GM23338 (cell line): ENCODE results near the gene ARL4D. TPM values are rescaled to one million over a fixed set of nuclear protein-coding genes. Genes with fewer than 3 reads are reported as not detected.

Experiments
- ATAC-seq: fragments of 200-7000 bp; cut with Tn5 transposase; 3 replicates; pipeline ENCODE4 v1.9.1; 2020
- DNase-seq: peaks from one replicate; pipeline ENCODE4 v3.0.0-alpha.2; 2015; ENCODE audit warnings: low spot score
- H2AFZ ChIP-seq: fragments of 200-600 bp; sonication (generic); 2 replicates; pipeline ENCODE4 v1.8.0; 2016; ENCODE audit warnings: antibody characterized with exemption, mild to moderate bottlenecking, moderate library complexity
- H3F3A ChIP-seq: fragments of 200-600 bp; sonication (generic); replicated peaks from 2 replicates; pipeline ENCODE4 v1.8.0; 2017; ENCODE audit warnings: antibody characterized with exemption, mixed run types, low read depth
- H3K27ac ChIP-seq: fragments of 200-600 bp; sonication (generic); 2 replicates; pipeline ENCODE4 v1.6.1; 2016; ENCODE audit warnings: low read depth
- H3K27me3 ChIP-seq: fragments of 200-600 bp; sonication (generic); 2 replicates; pipeline ENCODE4 v1.8.0; 2016; ENCODE audit warnings: mild to moderate bottlenecking, mixed run types, moderate library complexity; ENCODE audit not compliant: insufficient read depth
- H3K36me3 ChIP-seq: fragments of 200-600 bp; sonication (generic); 2 replicates; pipeline ENCODE4 v1.8.0; 2016; ENCODE audit warnings: mild to moderate bottlenecking; ENCODE audit not compliant: insufficient read depth
- H3K4me1 ChIP-seq: fragments of 200-600 bp; sonication (generic); 2 replicates; pipeline ENCODE4 v1.8.0; 2016; ENCODE audit warnings: mild to moderate bottlenecking, moderate library complexity; ENCODE audit not compliant: insufficient read depth
- H3K4me2 ChIP-seq: fragments of 200-600 bp; sonication (generic); 2 replicates; pipeline ENCODE4 v1.7.1; 2017; ENCODE audit warnings: mixed run types
- H3K4me3 ChIP-seq: fragments of 200-600 bp; sonication (generic); 2 replicates; pipeline ENCODE4 v1.6.1; 2016; ENCODE audit warnings: mixed run types
- H3K79me2 ChIP-seq: fragments of 200-600 bp; sonication (generic); replicated peaks from 2 replicates; pipeline ENCODE4 v1.8.0; 2017; ENCODE audit warnings: mild to moderate bottlenecking; ENCODE audit not compliant: insufficient read depth
- H3K9me2 ChIP-seq: fragments of 200-600 bp; sonication (generic); 2 replicates; pipeline ENCODE4 v1.8.0; 2017; ENCODE audit not compliant: insufficient read depth
- H4K20me1 ChIP-seq: fragments of 200-600 bp; sonication (generic); replicated peaks from 2 replicates; pipeline ENCODE4 v1.8.0; 2017; ENCODE audit warnings: mild to moderate bottlenecking; ENCODE audit not compliant: insufficient read depth
- H3K27ac Mint-ChIP-seq: 2 replicates; pipeline ENCODE4 v1.8.0; 2020; ENCODE audit warnings: inconsistent platforms, mild to moderate bottlenecking, moderate library complexity, mixed read lengths
- H3K27me3 Mint-ChIP-seq: 3 replicates; pipeline ENCODE4 v1.8.0; 2022; ENCODE audit warnings: low read depth, mild to moderate bottlenecking, moderate library complexity, mixed read lengths, inconsistent platforms; ENCODE audit not compliant: insufficient read depth, poor library complexity
- H3K36me3 Mint-ChIP-seq: 3 replicates; pipeline ENCODE4 v1.8.0; 2021; ENCODE audit warnings: low read depth, mild to moderate bottlenecking, inconsistent platforms, moderate library complexity, mixed read lengths
- H3K4me1 Mint-ChIP-seq: 3 replicates; pipeline ENCODE4 v1.8.0; 2020; ENCODE audit warnings: mild to moderate bottlenecking, inconsistent platforms, mixed read lengths
- H3K4me3 Mint-ChIP-seq: 3 replicates; pipeline ENCODE4 v1.8.0; 2021; ENCODE audit warnings: moderate library complexity, mild to moderate bottlenecking, inconsistent platforms, mixed read lengths
- H3K9me3 Mint-ChIP-seq: 3 replicates; pipeline ENCODE4 v1.8.0; 2020; ENCODE audit warnings: moderate library complexity, mild to moderate bottlenecking, inconsistent platforms, mixed read lengths
- CREB1 ChIP-seq: fragments of 250-450 bp; sonication (Bioruptor Pico); IDR thresholded peaks from 2 replicates; pipeline ENCODE4 v1.5.0; 2020; ENCODE audit warnings: low read depth, mild to moderate bottlenecking, moderate library complexity
- ETS1 ChIP-seq: IDR thresholded peaks from 2 replicates; pipeline ENCODE4 v1.6.1; 2016; ENCODE audit warnings: antibody characterized with exemption
- EZH2 ChIP-seq: fragments of 200-600 bp; sonication (generic); IDR thresholded peaks from one replicate; pipeline ENCODE4 v1.8.0; 2017; ENCODE audit warnings: antibody characterized with exemption, mild to moderate bottlenecking, low read depth; ENCODE audit not compliant: unreplicated experiment
- EZH2phosphoT487 ChIP-seq: fragments of 200-600 bp; sonication (generic); IDR thresholded peaks from one replicate; pipeline ENCODE4 v1.8.1; 2018; ENCODE audit warnings: antibody characterized with exemption; ENCODE audit not compliant: unreplicated experiment
- JUNB ChIP-seq: IDR thresholded peaks from one replicate; pipeline ENCODE4 v1.6.1; 2016; ENCODE audit warnings: antibody characterized with exemption; ENCODE audit not compliant: unreplicated experiment
- NANOG ChIP-seq: IDR thresholded peaks from 2 replicates; pipeline ENCODE4 v1.6.1; 2016; ENCODE audit warnings: antibody characterized with exemption, borderline replicate concordance
- POLR2AphosphoS5 ChIP-seq: IDR thresholded peaks from 2 replicates; pipeline ENCODE4 v1.6.1; 2016; ENCODE audit warnings: antibody characterized with exemption, low read depth
- REST ChIP-seq: IDR thresholded peaks from one replicate; pipeline ENCODE4 v1.6.1; 2018; ENCODE audit warnings: antibody characterized with exemption; ENCODE audit not compliant: unreplicated experiment
- ZNF114 ChIP-seq: fragments of 250-450 bp; sonication (Bioruptor Pico); IDR thresholded peaks from 2 replicates; pipeline ENCODE4 v1.5.0; 2020; ENCODE audit warnings: mild to moderate bottlenecking, moderate library complexity
- ZNF331 ChIP-seq: fragments of 250-450 bp; sonication (Bioruptor Pico); IDR thresholded peaks from 2 replicates; pipeline ENCODE4 v1.5.0; 2020; ENCODE audit warnings: low read depth, mild to moderate bottlenecking, moderate library complexity
- polyA plus RNA-seq: library from polyadenylated mRNA; unstranded; fragments of >200 nt; fragmentation: Nextera tagmentation; extraction: Ambion mirVana; gene quantifications from 2 replicates; pipeline ENCODE4 v1.2.1, GENCODE V29; 2016
- total RNA-seq: library from RNA; depleted of rRNA; stranded (reverse); fragments of >200 nt; shearing (Covaris generic); gene quantifications from 2 replicates; pipeline ENCODE4 v1.2.3, GENCODE V29; 2014
- TF ChIP-seq, protein P1 (sequence below), 2 experiments: fragments of 200-600 bp in 1 of 2; sonication (generic) in 1 of 2; conservative IDR thresholded peaks; 2 replicates each; pipeline versions ENCODE4 v1.5.1 to v1.6.1; 2016 to 2017; ENCODE audit warnings: antibody characterized with exemption in 2 of 2, low read depth in 2 of 2, mild to moderate bottlenecking in 2 of 2, moderate library complexity in 1 of 2

Gene ARL4D
- total and polyA plus RNA-seq, 2 experiments from 2014 or later: 8.7 to 9.5 TPM

- no peak for TF ChIP-seq REST
- no peak for TF ChIP-seq NANOG
- TF ChIP-seq ZNF114 (CRISPR knock-in tag): no peak
- TF ChIP-seq ZNF331 (CRISPR knock-in tag): no peak
Measured at GRCh38 chr17:43410557-43411368, 12.0 kb downstream of the ARL4D start (continued).

DNA sequence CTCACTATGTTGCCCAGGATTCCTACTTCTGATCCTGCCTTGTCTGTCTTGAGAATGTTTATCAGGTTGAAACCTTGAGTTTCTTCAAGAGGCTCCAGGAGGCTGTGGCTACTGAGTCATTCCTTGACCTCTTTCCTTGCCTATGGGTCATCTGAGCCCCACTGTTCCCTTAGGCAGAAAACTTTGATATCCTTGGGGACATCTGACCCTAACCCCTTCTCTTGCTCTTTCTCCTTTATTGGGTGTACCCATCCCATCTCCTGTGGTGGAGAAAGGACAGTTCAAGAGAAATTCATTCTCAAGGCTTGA is 12.5 kb downstream of the ARL4D start:
- ATAC-seq: no peak
- H3K36me3 Mint-ChIP-seq: no peaks in the 10 kb centered on the region
- H3K4me3 ChIP-seq: no peak overlapping the region
- H3K27me3 Mint-ChIP-seq: peaks cover 7% of the 10 kb centered on the region
- H3K4me3 Mint-ChIP-seq: no peak overlapping the region
- peaks cover 11% of the 10 kb centered on the region for H3K4me1 ChIP-seq
- 0 out of 2 replicates have a peak, but pooled peaks cover 4% of the 10 kb centered on the region for H3K9me2 ChIP-seq
- H3K4me2 ChIP-seq: no peak overlapping the region
- H3K36me3 ChIP-seq: no peaks in the 10 kb centered on the region
- no peaks in the 10 kb centered on the region for H3K27me3 ChIP-seq
- H3F3A ChIP-seq: no peaks in the 10 kb centered on the region
- peaks cover 24% of the 10 kb centered on the region for H3K4me1 Mint-ChIP-seq
- no peak overlapping the region for H3K27ac ChIP-seq
- DNase-seq: no peak
- no peak overlapping the region for H3K27ac Mint-ChIP-seq
- no peak overlapping the region for H2AFZ ChIP-seq
- H4K20me1 ChIP-seq: no peaks in the 10 kb centered on the region
- H3K79me2 ChIP-seq: no peaks in the 10 kb centered on the region
- no peaks in the 10 kb centered on the region for H3K9me3 Mint-ChIP-seq
- no peak for TF ChIP-seq EZH2
- no peak for TF ChIP-seq CREB1 (CRISPR knock-in tag)
- no peak for TF ChIP-seq JUNB
- TF ChIP-seq NANOG: no peak
- no peak for TF ChIP-seq ZNF114 (CRISPR knock-in tag)
- no peak for TF ChIP-seq ETS1
- TF ChIP-seq POLR2AphosphoS5: no peak
- no peak for TF ChIP-seq ZNF331 (CRISPR knock-in tag)
- TF ChIP-seq, protein P1, sequence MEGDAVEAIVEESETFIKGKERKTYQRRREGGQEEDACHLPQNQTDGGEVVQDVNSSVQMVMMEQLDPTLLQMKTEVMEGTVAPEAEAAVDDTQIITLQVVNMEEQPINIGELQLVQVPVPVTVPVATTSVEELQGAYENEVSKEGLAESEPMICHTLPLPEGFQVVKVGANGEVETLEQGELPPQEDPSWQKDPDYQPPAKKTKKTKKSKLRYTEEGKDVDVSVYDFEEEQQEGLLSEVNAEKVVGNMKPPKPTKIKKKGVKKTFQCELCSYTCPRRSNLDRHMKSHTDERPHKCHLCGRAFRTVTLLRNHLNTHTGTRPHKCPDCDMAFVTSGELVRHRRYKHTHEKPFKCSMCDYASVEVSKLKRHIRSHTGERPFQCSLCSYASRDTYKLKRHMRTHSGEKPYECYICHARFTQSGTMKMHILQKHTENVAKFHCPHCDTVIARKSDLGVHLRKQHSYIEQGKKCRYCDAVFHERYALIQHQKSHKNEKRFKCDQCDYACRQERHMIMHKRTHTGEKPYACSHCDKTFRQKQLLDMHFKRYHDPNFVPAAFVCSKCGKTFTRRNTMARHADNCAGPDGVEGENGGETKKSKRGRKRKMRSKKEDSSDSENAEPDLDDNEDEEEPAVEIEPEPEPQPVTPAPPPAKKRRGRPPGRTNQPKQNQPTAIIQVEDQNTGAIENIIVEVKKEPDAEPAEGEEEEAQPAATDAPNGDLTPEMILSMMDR (conservative IDR thresholded peaks at IDR 0.05; ENCODE audit: low read depth in 2 of 2): no peak
- no peak for TF ChIP-seq EZH2phosphoT487
- TF ChIP-seq REST: no peak
